ENCODE results near the gene ONECUT1. TPM values are rescaled to one million over a fixed set of nuclear protein-coding genes. Genes with fewer than 3 reads are reported as not detected.

The ONECUT1 gene
- total RNA-seq, 1 donor from 2014 or later: not detected

DNA sequence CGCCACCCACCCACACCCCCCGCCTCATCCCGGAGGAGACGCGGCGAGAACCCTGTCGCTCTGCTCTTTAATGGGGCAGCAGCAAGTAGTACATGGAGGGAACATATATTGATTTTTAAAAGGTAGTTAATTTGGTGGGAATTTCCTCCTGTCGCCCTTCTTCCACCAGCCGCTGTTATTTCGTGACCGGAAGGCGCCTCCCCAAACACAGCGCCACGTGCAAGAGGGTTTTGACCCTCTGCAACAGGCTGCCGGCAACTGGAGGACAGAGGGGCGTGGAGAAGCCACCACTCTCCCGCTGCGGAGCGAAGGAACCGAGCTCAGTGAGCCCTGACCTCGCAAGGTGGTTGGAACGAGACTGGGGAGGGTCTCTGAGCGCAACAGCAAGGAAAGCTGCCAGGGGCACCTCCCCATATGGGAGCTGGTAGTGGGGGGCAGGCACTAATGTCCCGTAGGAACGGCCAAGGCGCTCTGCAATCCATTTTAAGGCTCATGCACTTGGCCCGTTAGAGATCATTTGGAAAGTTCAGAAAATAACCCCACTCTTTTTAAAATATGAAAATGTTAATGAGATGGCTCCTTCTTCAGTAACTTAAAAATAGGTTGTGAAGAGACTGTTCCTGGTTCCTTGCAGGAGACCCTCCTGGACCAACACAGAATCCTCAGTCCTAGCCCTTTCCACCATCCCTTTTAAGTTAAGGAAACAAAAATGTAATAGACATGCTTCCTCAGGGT, 4.3 kb downstream of the ONECUT1 start:
- Histone ChIP-seq H3K27ac (no peak overlapping the region), H3K9me3 (no peaks in the 10 kb centered on the region), H3K4me3 (no peak overlapping the region), H3K27me3 (peaks cover 94% of the 10 kb centered on the region), H3K36me3 (no peaks in the 10 kb centered on the region), H3K4me1 (peaks cover 29% of the 10 kb centered on the region)
- intact Hi-C loops (cut with DNase I): no loop called here
- ATAC-seq: no peak
- no peak for DNase-seq
- TF ChIP-seq, protein P1, sequence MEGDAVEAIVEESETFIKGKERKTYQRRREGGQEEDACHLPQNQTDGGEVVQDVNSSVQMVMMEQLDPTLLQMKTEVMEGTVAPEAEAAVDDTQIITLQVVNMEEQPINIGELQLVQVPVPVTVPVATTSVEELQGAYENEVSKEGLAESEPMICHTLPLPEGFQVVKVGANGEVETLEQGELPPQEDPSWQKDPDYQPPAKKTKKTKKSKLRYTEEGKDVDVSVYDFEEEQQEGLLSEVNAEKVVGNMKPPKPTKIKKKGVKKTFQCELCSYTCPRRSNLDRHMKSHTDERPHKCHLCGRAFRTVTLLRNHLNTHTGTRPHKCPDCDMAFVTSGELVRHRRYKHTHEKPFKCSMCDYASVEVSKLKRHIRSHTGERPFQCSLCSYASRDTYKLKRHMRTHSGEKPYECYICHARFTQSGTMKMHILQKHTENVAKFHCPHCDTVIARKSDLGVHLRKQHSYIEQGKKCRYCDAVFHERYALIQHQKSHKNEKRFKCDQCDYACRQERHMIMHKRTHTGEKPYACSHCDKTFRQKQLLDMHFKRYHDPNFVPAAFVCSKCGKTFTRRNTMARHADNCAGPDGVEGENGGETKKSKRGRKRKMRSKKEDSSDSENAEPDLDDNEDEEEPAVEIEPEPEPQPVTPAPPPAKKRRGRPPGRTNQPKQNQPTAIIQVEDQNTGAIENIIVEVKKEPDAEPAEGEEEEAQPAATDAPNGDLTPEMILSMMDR (IDR thresholded peaks at IDR 0.05): no peak

DNA sequence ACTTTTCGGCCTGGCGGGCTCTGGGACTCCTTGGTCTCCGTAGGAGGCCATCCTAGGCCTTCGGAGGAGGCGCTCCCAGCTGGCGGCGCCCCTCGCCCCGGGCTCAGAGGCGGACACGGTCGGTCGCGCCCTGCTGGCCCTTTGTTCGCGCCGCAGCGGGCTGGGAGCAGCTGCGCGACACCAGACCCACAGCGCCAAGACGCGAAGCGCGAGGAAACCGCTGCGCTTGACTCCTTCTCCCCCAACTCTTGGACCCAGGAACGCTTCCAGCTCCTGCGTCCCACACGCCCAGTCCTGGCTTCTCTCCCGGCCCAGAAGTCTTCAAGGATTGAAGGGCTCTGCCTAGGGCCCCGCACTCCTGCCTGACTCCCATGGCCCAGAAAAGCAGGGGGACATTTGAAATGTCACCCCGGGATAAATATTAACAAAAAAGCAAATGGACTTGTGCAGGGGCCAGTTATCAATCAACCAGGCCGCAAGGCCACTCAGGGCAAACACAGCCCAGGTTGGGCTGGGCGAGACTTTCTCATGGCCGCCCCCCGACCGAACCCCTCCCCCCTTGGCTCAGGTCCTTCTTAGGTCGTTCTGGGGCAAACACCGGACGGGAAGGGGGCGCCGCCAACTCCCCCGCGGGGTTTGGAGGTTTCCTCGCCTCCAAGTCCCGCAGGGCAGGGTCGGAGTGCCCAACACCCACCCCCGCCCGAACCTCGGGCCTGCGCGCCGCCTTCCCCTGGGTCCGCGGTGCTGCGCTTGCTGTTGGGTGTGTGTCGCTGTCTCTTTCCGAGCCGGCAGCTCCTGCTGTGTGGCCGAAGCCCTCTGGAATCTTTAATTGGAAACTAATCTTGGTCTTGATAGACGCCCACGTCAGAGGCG, 5.1 kb downstream of the ONECUT1 start:
- peaks cover 92% of the 10 kb centered on the region for H3K27me3 ChIP-seq
- H3K4me1 ChIP-seq: peaks cover 31% of the 10 kb centered on the region

DNA sequence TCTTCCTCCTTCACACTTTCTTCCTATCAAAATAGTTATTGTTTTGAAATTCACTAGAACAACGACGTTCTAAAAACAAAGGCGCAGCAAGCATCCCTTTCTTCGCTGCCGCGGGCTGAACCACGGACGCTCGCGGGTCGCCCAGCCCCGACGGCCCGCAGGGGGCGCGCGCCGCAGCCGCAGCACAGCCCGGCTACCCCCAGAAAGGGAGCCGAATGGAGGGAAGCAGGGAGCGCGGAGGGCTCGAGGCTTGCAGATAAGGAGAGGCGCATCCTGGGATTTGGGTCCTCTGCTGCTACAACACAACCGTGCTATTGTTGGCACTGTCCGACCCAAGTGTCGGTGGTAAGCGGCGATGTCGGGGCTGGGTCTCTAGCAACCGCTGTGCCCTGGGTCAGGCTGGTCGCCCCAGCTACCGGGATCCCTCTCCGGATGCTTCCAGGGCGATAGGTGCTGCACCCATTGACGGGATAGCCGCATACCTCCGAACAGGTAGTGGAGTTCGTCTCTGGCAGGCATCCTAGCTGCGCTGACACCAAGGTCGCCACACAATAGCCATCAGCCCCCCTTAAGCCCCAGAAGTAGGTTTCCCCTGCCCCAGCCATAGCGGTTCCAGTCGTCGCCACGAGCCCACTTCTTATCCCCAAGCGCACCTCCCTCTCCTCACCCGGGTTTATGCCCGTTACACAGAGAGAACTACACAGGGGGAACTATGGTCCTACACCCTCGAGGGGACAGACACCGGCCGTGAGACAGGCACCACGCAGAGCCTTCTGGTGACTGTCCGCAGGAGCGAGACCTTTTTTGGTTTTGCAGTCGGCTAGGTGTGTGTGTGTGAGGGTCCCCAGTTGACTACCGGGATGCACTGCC, 6.0 kb downstream of the ONECUT1 start:
- ATAC-seq (peak; percentile 36), DNase-seq (peak; percentile 66)
- no peaks in the 10 kb centered on the region for H3K9me3 ChIP-seq
- peaks cover 91% of the 10 kb centered on the region for H3K27me3 ChIP-seq
- TF ChIP-seq, protein P1 (IDR thresholded peaks at IDR 0.05): peak; percentile 46
- H3K4me1 ChIP-seq: peaks cover 31% of the 10 kb centered on the region
- H3K27ac ChIP-seq: no peak overlapping the region
- H3K4me3 ChIP-seq: no peak overlapping the region
- intact Hi-C loops (cut with DNase I): no loop called here
- no peaks in the 10 kb centered on the region for H3K36me3 ChIP-seq

More for the DNA sequence above, 5.1 kb downstream of the ONECUT1 start:
- DNase-seq (no peak), ATAC-seq (no peak)
- H3K9me3 ChIP-seq: no peaks in the 10 kb centered on the region
- TF ChIP-seq, protein P1 (IDR thresholded peaks at IDR 0.05): no peak
- intact Hi-C loops (cut with DNase I): no loop called here
- no peak overlapping the region for H3K27ac ChIP-seq
- H3K4me3 ChIP-seq: no peak overlapping the region
- no peaks in the 10 kb centered on the region for H3K36me3 ChIP-seq

DNA sequence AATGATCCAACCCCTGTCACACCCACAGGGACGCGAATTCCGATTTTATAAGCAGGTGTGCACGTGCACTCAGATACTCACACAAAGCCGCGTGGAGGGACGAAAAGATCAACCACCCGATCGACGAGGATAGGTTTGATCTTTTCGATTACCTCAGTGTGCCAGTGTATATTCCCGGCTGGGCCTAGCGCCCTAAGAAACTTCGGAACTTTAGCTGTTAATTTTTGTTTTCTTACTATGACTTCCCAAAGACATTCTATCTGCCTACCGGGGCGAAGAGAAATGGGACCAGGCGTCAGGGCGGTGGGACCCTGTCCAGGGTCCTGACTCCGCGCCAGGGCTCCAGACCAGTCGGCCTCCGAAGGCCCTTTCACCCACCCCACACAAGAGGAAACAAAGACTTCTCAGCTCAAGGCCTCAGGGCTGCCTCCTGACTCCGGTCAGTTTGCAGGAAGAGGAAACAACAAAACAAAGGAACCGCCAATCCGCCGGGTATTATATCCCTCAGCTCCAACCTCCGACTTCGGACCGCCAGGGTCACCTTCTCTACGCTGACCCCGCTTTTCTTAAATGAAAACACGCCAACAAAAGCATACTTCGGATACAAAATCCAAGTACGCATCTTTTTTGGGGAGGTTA, 6.8 kb downstream of the ONECUT1 start:
- ATAC-seq (peak; percentile 61), DNase-seq (peak; percentile 60)
- H3K27ac ChIP-seq: no peak overlapping the region
- intact Hi-C loops (cut with DNase I): no loop called here
- peaks cover 26% of the 10 kb centered on the region for H3K4me1 ChIP-seq
- peaks cover 91% of the 10 kb centered on the region for H3K27me3 ChIP-seq
- H3K9me3 ChIP-seq: no peaks in the 10 kb centered on the region
- H3K4me3 ChIP-seq: no peak overlapping the region
- TF ChIP-seq, protein P1 (IDR thresholded peaks at IDR 0.05): no peak
- H3K36me3 ChIP-seq: no peaks in the 10 kb centered on the region

DNA sequence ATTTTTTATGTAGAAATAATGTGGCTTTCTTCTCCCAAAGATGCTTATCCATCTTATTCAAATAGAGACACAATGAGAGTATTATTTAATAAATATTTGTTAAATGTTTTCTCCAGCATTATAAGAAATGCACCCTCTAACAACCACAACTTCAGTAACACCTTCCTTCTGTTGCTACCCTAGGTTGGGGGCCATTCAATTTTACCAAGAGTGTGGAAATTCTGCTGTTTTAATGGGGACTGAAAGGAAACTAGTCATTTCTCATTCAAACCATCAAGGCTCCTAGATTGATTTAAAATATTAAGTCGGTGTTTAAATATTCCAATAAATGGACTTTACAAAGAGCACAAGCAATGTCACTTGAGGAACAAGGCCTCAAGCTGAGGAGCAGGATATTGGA, 7.6 kb downstream of the ONECUT1 start:
- ATAC-seq: no peak
- no peak for DNase-seq
- TF ChIP-seq, protein P1 (IDR thresholded peaks at IDR 0.05): no peak
- Histone ChIP-seq H3K4me3 (no peak overlapping the region), H3K27me3 (peaks cover 89% of the 10 kb centered on the region), H3K9me3 (no peaks in the 10 kb centered on the region), H3K27ac (no peak overlapping the region), H3K36me3 (no peaks in the 10 kb centered on the region), H3K4me1 (peaks cover 26% of the 10 kb centered on the region)
- intact Hi-C loops (cut with DNase I): no loop called here
